Right kidney (tissue), 9 donors: ENCODE measurements around the gene GPHA2.
A peak's percentile ranks its signal among the peaks of the same experiment; 100 is the strongest.
"Not testable (repeated sequence)": the region's sequence is repeated elsewhere in the genome, so short reads cannot be mapped to it uniquely, and the experiment has no call there.

ENCODE experiments used
- DNase-seq: peaks from one replicate; pipeline ENCODE4 v3.0.0-alpha.2; 2016
- long read RNA-seq, 8 donors: transcript quantifications; one replicate each; lab custom pipeline, GENCODE V29; 2026

GPHA2 gene, protein sequence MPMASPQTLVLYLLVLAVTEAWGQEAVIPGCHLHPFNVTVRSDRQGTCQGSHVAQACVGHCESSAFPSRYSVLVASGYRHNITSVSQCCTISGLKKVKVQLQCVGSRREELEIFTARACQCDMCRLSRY
- long read RNA-seq, donor 1, partial matches to known transcripts, result 0 of 2 reads
- long read RNA-seq, donor 1, other reads (novel, unspliced or antisense), result 0 of 2 reads
- long read RNA-seq, donor 2, partial matches to known transcripts, result 5 of 8 reads
- long read RNA-seq, donor 2, other reads (novel, unspliced or antisense), result 0 of 8 reads
- long read RNA-seq, donor 3, partial matches to known transcripts, result 0 of 1 reads
- long read RNA-seq, donor 3, other reads (novel, unspliced or antisense), result 0 of 1 reads
- long read RNA-seq, donor 4, partial matches to known transcripts, result 0 of 1 reads
- long read RNA-seq, donor 4, other reads (novel, unspliced or antisense), result 0 of 1 reads
- long read RNA-seq, donor 5, partial matches to known transcripts, result 0 of 1 reads
- long read RNA-seq, donor 5, other reads (novel, unspliced or antisense), result 0 of 1 reads
- long read RNA-seq, donor 6, partial matches to known transcripts, result 0 of 2 reads
- long read RNA-seq, donor 6, other reads (novel, unspliced or antisense), result 0 of 2 reads
- long read RNA-seq, donor 7, partial matches to known transcripts, result 0 of 2 reads
- long read RNA-seq, donor 7, other reads (novel, unspliced or antisense), result 0 of 2 reads
- long read RNA-seq, donor 8, partial matches to known transcripts, result 0 of 2 reads
- long read RNA-seq, donor 8, other reads (novel, unspliced or antisense), result 0 of 2 reads

DNA sequence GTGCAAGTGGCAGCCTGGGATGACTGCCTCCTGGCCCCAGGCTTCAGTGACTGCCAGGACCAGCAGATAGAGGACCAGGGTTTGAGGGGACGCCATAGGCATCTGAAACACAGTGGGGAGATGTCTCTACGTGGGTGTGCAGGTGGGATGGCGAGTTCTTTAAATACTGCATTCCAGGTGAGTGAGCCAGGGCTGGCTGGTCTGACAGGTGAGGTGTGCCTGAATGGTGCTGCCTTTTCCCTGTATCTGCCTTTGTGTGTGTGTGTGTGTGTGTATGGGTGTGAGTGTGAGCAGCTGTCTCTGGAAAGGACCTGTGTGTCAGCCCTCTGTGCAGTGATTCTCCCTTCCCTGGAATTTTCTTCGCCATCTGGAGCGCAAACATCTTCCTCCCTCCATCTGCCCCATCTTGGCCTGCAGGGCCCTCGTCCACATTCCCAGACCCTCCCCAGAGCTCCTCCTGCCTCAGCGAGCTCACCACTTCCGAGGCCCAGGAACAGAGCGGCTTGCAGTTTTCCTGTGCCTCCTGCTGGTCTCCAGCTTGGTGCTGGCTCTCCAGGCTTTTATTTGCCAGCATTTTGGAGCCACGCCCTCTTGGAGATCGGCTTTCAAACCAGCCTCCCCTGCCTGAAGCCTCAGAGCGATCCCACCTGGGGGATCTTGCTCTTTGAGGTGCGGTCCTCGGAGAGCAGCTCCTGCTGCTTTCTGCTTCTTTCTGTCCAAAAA, at the start of gene GPHA2:
TSS of gene GPHA2 (minus strand) at position 535 of the 723 bp plus-strand sequence. CDS start at position 102, 433 bp downstream.
- peak; percentile 61 for DNase-seq

- not testable (repeated sequence) for DNase-seq
Observed at GRCh38 chr11:64983339-64983738, 47.6 kb upstream of the GPHA2 start.

GRCh38 chr11:64976651-64977050, 41.0 kb upstream of the GPHA2 start:
- DNase-seq, result no peak

DNA sequence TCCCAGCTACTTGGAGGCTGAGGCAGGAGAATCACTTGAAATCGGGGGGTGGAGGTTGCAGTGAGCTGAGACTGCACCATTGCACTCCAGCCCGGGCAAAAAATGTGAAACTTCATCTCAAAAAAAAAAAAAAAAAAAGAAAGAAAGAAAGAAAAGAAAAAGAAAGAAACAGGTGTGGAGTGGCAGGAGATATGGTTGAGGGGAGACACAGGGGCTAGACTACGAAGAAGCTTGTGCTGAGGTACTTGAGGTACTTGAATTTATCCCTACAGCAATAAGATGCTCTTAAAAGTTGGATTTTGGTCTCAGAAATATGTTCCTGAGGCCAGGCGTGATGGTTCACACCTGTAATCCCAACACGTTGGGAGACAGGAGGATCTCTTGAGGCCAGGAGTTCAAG, 38.4 kb upstream of the GPHA2 start:
- DNase-seq, result no peak

- DNase-seq, result peak; percentile 83
Observed at GRCh38 chr11:64971421-64972233, 35.9 kb upstream of the GPHA2 start, which contains the start of gene MAJIN. Gene MAJIN, minus strand, starts transcription at chr11:64972108. Its CDS starts 12,703 bp downstream, at chr11:64959405.

DNA sequence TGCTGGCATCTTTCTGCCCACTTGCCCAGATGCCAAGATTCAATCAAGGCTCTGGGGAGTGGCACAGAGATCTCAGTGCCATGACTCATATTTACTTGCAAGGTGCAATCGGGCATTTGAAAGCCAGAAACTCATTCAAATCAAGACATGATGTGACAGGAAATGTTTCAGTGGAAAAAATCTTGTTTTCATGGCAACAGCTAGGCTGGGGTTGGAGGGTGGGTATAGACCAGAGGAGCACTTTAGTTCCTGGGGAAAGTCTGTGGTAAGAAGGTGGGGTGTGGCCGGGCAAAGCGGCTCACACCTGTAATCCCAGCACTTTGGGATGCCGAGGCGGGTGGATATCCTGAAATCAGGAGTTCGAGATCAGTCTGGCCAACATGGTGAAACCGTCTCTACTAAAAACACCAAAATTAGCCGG, 35.0 kb upstream of the GPHA2 start:
- DNase-seq, result no peak

- DNase-seq, result no peak
Observed at GRCh38 chr11:64969209-64969608, 33.5 kb upstream of the GPHA2 start.

GRCh38 chr11:64967375-64967774, 31.7 kb upstream of the GPHA2 start:
- DNase-seq, result no peak

GRCh38 chr11:64963072-64963631, 27.5 kb upstream of the GPHA2 start:
- no peak for DNase-seq

DNA sequence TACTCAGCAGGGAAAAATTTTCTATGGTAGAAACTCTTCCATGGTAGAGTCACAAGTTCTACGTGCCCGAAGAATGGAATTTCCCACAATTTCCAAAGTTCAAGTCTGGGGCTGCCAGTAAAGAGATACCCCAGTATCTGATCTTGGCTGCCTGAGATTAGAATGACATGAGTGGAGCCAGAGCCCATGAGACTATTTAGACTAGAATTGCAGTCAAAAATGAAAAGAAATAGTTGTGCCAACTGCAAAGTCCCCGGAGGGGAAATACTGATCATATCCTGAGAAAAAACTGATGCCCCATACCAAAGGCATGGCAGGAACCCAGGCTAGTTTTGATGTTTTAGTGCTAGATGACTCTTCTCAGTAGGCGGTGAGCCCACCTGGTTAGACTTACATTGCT, 25.0 kb upstream of the GPHA2 start:
- no peak for DNase-seq

DNA sequence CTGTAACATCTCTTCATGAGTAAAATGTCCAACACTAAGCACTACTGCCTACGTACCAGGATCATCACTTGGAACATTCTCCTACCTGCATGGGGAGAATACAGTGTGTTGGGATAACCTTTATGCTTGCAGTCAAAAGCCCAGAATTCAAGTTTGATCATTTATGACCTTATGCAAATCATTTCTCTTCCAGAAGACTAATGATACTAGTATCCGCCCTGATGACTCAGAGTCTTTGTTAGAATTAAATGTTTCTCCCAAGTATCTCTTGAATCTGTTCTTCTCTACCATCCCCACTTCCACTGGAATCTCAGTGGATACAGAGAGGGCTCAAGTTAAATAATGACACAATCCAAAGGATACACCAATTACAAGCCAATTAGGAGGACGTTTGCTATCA, 23.8 kb upstream of the GPHA2 start:
- DNase-seq, result no peak

DNA sequence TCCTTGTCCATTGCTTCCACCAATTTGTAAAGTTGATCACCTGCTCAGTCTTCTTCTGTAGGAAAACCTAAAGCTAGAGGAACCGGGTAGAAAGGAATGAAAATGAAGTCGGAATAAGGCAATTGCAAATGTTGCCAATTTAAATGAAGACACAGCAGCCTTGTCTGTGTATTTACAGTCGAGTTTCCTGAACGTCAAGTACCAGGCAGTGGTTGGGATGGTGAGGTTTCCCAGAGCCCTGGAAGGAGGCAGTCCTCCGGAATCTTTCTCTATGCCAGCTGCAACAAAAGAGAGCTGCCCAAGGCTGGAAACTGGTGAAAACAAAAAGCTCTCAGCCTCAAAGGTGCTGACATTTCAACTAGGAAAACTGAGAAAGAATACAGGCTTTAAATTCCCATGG, 18.5 kb upstream of the GPHA2 start:
- no peak for DNase-seq

DNA sequence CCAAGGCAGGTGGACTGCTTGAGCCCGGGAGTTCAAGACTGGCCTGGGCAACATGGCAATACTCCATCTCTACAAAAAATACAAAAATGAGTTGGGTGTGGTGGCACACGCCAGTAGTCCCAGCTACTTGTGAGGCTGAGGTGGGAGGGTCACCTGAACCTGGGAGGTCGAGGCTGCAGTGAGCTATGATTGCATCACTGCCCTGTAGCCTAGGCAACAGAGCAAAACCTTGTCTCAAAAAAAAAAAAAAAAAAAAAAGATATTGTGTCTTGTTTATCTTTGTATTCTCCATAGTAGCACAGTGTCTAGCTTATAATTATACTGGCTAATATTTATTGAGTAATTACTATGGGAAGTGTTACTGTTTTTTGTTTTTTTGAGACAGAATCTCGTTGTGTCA, 15.8 kb upstream of the GPHA2 start:
- no peak for DNase-seq

DNA sequence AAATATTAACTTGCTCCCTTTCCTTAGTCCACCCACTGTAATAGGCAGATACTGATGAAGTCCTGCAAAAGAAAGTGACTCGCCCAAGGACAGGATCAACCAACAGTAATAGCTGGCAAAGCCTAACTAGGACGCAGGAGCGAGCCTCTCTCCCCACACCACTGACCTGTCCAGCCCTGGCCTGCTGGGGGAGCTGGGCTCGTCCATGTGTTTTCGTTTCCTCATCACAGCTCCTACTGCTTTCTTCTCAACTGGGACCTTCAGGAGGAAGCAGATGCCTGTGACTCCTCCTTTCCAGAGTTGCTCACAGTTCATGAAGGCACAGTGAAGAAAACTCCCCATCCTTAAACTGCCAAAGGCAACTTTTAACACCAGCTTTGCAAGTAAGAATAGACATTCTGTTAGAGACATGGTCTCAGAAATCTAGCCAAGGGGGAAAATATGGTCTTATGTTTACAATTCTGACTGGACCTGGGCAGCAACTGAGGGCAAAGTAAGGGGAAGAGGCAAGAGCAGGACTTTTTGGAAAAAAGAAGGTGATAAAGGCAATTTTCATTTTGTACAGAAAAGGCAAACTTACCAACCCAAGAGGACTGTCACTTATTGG, 11.6 kb upstream of the GPHA2 start:
- no peak for DNase-seq

GRCh38 chr11:64936539-64936938, 846 bp upstream of the GPHA2 start:
- no peak for DNase-seq

DNA sequence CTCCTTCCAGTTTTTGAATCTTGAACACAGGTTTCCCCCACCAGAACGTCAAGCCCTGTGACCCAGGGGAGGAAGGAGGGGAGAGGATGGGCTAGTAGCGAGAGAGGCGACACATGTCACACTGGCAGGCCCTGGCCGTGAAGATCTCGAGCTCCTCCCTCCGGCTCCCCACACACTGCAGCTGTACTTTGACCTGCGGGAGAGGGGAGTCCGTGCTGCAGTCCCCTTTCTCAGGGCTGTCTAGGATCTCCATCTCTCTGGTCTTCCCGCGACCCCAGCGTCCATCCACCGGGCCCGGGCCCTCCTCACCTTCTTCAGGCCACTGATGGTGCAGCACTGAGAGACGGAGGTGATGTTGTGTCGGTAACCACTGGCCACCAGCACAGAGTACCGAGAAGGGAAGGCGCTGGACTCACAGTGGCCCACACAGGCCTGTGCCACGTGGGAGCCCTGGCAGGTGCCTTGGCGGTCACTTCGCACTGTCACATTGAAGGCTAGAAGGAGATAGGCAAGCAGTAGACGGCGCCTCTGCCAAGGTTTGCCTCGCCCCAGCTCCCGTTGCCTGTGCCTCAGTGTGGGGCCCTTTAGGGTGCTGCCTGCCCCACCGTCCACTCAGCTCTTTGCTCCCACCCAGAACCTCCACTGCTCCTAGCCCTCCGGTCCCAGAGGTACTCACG, 873 bp downstream of the GPHA2 start:
- DNase-seq, result no peak

- DNase-seq, result no peak
Observed at GRCh38 chr11:64933935-64934681, 1.6 kb downstream of the GPHA2 start.

- DNase-seq, result no peak
Observed at GRCh38 chr11:64933213-64933934, 2.3 kb downstream of the GPHA2 start.

DNA sequence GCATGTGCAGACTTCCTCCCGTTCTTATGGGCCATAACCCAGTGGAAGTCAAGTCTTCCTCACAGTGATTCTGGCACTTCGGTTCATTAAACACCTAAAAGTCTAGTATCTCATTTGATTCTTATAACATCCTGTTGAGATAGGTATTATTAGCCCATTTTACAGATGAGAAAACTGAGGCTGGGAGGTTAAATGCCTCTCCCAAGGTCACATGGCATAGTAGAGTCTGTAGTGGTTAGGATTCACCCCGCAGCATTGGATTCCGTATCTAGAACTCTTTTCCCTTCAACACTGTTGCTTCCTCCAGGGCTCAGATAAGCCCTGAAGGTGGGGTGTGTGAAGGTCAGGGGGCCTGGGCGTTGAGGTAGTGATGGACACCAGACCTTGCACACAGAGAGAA, 3.4 kb downstream of the GPHA2 start:
- DNase-seq, result no peak
